GM10847 (cell line): Measurements from ENCODE around the gene RNF183.

Source experiments
- POLR2A ChIP-seq: IDR thresholded peaks from 2 replicates; pipeline ENCODE4 v1.6.1; 2011; ENCODE audit not compliant: insufficient read length; ENCODE audit errors: extremely low read depth

RNF183 gene

DNA sequence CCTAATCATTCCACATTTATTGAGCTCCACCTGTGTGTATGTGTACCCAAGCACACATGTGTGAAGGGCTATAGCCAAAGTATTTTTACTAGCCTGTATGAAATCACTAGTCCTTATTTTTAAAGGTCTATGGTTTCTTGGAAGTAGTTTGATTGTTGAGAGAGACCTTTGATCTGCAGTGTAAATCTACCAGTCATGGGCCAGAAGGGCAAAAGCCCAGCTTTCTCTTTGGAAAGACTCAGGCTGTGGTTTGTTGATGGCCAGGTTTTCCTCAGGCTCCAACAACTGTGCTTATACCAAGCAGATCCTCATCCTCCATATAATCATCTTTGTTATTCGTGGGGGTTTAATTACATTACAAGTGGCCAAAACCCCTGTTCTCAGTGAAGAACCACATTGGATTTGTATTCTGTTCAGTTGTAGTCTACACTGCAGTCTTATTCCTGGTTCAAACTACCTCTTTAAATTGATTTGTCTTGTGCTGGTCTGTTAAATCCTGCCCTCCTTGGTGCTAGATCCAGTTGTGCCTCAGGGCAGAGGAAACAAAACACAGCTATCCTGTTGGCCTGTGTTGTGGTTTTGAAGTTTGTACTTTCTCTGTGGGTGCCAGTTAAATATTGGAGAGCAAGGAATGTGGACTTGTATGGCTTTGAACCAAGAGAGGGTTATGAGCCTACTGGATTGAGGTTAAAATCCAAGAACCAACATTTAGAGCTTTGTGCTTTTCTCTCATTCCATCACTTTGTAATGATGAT is 41.1 kb downstream of the RNF183 start:
- no peak for TF ChIP-seq POLR2A

DNA sequence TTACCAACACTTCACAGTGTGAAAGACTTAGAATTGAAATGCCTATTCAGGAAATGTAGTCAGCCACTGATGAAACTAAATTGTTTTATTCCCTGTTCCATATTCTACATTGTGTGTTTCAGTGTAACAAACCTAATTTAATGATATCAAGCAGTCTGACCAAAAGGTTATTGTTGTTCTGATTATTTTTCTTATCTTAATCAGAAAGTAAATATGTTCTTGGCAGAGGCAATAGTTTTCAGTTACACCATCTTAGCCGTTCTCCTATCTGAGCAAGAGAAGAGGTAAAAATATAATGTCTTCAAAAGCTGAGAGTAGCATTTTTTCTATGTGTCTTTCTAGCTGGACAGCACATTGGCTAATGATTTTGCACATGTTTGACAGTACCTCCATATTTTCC is 44.9 kb downstream of the RNF183 start:
- TF ChIP-seq POLR2A, result no peak

DNA sequence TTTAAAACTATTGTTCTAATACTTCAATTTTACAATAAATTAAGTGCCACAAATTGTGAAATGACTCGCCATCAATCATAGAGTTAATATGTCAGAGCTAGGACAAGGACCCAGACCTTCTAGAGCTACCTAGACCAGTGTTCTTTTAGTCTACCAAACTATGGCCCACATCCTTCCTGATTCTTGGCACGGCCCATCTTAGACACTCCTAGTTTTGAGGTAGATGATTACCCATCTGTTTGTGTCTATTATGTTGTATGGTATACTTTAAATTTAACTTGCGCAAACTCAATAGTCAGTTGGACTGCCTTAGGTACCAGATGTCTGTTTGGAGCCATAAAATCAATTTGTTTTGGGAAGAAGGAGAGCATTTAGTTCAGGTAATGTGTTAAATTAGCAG is 45.3 kb downstream of the RNF183 start:
- no peak for TF ChIP-seq POLR2A

DNA sequence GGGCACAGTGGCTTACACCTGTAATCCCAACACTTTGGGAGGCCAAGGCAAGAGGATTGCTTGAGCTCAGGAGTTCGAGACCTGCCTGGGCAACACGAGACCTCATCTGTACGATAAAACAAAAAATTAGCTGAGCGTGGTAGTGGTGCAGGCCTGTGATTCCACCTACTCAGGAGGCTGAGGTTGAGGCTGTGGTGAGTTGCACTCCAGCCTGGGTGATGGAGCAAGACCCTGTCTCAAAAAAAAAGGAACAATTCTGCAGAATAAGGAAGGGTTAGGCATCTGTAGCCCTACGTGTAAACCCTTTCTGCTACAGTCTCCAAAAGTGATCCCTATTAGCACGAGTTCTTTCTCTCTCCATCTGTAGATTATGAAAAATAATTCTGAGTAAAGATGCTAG is 47.7 kb downstream of the RNF183 start:
- TF ChIP-seq POLR2A, result no peak

DNA sequence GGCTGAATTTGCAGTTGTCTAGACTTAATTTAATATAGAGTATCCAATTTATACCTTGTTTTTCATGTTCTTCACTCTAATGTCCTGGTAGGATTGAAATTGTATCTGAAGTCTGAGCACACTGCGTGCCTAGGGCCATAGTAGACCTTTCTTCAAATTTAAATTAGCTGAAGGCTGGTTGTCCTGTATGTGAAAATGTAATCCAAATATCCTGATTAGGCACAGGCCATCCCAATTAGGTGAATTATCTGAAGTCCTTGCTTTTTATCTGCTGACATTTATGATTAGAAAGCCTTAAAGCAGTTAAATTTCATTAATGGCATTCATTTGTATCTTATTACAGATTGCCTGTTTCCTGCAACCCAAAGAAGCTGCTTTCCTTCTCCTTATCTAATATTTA is 48.2 kb downstream of the RNF183 start:
- TF ChIP-seq POLR2A, result no peak

DNA sequence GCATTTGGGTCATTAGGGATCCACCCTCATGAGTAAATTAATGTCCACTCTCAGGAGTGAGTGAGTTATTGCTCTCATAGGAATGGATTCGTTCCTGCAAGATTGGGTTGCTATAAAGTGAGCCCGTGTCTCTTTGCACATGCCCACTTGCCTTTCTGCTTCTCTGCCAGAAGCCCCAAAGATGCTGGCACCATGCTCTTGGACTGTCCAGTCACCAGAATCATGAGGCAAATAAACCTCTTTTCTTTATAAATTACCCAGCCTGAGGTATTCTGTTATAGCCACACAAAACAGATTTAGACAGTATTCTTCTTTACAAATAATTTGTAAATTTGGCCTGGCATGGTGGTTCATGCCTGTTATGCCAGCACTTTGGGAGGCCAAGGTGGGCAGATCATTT is 52.4 kb downstream of the RNF183 start:
- no peak for TF ChIP-seq POLR2A

DNA sequence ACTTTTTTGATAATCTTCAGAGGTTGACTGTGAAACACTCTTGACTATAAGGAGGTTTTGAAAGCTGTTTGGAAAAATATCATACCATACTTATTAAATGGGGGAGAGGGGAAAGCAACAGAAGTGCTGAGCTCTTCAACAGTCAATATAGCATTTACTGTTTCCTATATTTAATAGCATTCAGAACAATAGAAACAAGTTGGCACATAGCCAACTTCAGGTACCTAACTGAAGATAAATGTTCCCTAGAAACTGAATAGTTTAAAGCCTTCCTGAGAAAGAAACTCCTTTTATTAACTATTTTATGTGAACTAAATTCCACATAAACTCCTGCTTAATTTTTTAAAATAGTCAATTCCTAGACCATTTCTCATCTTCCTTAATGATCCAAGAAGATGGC is 55.5 kb downstream of the RNF183 start:
- no peak for TF ChIP-seq POLR2A
